SK-N-SH treated with all-trans-retinoic acid at 6 μM for 48 hours (cell line): ENCODE measurements around the gene NFYA.

ENCODE experiments used
- ATAC-seq: fragments of 200-7000 bp; cut with Tn5 transposase; 3 replicates; pipeline ENCODE4 v1.9.1; 2020; ENCODE audit warnings: mild to moderate bottlenecking, moderate library complexity
- ARNTL ChIP-seq: fragments of 450-650 bp; formaldehyde crosslinking; IDR thresholded peaks from 2 replicates; pipeline ENCODE4 v1.5.0; 2020; ENCODE audit warnings: low read depth, mild to moderate bottlenecking, moderate library complexity, borderline replicate concordance
- BACH2 ChIP-seq: fragments of 250-450 bp; sonication (Bioruptor Pico); IDR thresholded peaks from 2 replicates; pipeline ENCODE4 v1.9.0; 2021; ENCODE audit warnings: mild to moderate bottlenecking, borderline replicate concordance
- CSDC2 ChIP-seq: fragments of 250-450 bp; sonication (Bioruptor Pico); IDR thresholded peaks from 2 replicates; pipeline ENCODE4 v1.5.0; 2020; ENCODE audit warnings: mild to moderate bottlenecking, moderate library complexity
- CSRNP3 ChIP-seq: fragments of 250-450 bp; sonication (Bioruptor Pico); IDR thresholded peaks from 2 replicates; pipeline ENCODE4 v1.5.1; 2021; ENCODE audit warnings: mild to moderate bottlenecking, moderate library complexity
- ESRRG ChIP-seq: fragments of 250-450 bp; sonication (Bioruptor Pico); IDR thresholded peaks from 2 replicates; pipeline ENCODE4 v1.6.1; 2021; ENCODE audit warnings: mild to moderate bottlenecking
- GLIS3 ChIP-seq: fragments of 250-450 bp; sonication (Bioruptor Pico); IDR thresholded peaks from 2 replicates; pipeline ENCODE4 v1.5.0; 2020; ENCODE audit warnings: mild to moderate bottlenecking, moderate library complexity
- OSR1 ChIP-seq: fragments of 250-450 bp; sonication (Bioruptor Pico); IDR thresholded peaks from 2 replicates; pipeline ENCODE4 v1.8.0; 2022; ENCODE audit warnings: moderate library complexity, mild to moderate bottlenecking, inconsistent platforms
- PATZ1 ChIP-seq: fragments of 250-450 bp; sonication (Bioruptor Pico); IDR thresholded peaks from 2 replicates; pipeline ENCODE4 v1.8.0; 2020; ENCODE audit warnings: mild to moderate bottlenecking, moderate library complexity, borderline replicate concordance
- PPARA ChIP-seq: fragments of 250-450 bp; sonication (Bioruptor Pico); IDR thresholded peaks from 2 replicates; pipeline ENCODE4 v1.5.0; 2020; ENCODE audit warnings: mild to moderate bottlenecking, borderline replicate concordance
- RARB ChIP-seq: fragments of 250-450 bp; sonication (Bioruptor Pico); IDR thresholded peaks from 2 replicates; pipeline ENCODE4 v1.8.0; 2021; ENCODE audit warnings: mild to moderate bottlenecking, moderate library complexity
- SNAI2 ChIP-seq: fragments of 250-450 bp; sonication (Bioruptor Pico); IDR thresholded peaks from 2 replicates; pipeline ENCODE4 v1.5.0; 2020; ENCODE audit warnings: mild to moderate bottlenecking, moderate library complexity
- TCF4 ChIP-seq: fragments of 250-450 bp; sonication (Bioruptor Pico); IDR thresholded peaks from 2 replicates; pipeline ENCODE4 v1.8.0; 2021; ENCODE audit warnings: mild to moderate bottlenecking, moderate library complexity, borderline replicate concordance
- TOX ChIP-seq: fragments of 250-450 bp; sonication (Bioruptor Pico); IDR thresholded peaks from 2 replicates; pipeline ENCODE4 v1.8.0; 2021; ENCODE audit warnings: mild to moderate bottlenecking, moderate library complexity, borderline replicate concordance
- ZC3H10 ChIP-seq: fragments of 250-450 bp; sonication (Bioruptor Pico); IDR thresholded peaks from 2 replicates; pipeline ENCODE4 v1.5.1; 2021; ENCODE audit warnings: mild to moderate bottlenecking, moderate library complexity
- ZFP3 ChIP-seq: fragments of 250-450 bp; sonication (Bioruptor Pico); IDR thresholded peaks from 2 replicates; pipeline ENCODE4 v1.5.0; 2020; ENCODE audit warnings: mild to moderate bottlenecking, moderate library complexity
- ZFP30 ChIP-seq: fragments of 450-650 bp; formaldehyde crosslinking; IDR thresholded peaks from 2 replicates; pipeline ENCODE4 v1.5.0; 2022; ENCODE audit warnings: mild to moderate bottlenecking, moderate library complexity
- ZNF565 ChIP-seq: fragments of 450-650 bp; formaldehyde crosslinking; conservative IDR thresholded peaks from 2 replicates; pipeline ENCODE4 v1.5.0; 2020; ENCODE audit warnings: low read depth, mild to moderate bottlenecking, moderate library complexity
- ZNF70 ChIP-seq: fragments of 450-650 bp; formaldehyde crosslinking; IDR thresholded peaks from 2 replicates; pipeline ENCODE4 v1.5.0; 2020; ENCODE audit warnings: mild to moderate bottlenecking, moderate library complexity
- ZNF8 ChIP-seq: fragments of 450-650 bp; formaldehyde crosslinking; IDR thresholded peaks from 2 replicates; pipeline ENCODE4 v1.5.0; 2020; ENCODE audit warnings: mild to moderate bottlenecking, moderate library complexity
- TF ChIP-seq, protein P1 (sequence below): fragments of 250-450 bp; sonication (Bioruptor Pico); IDR thresholded peaks from 2 replicates; pipeline ENCODE4 v1.8.0; 2021; ENCODE audit warnings: low read depth, mild to moderate bottlenecking, moderate library complexity, borderline replicate concordance
- TF ChIP-seq, protein P2 (sequence below): fragments of 250-450 bp; sonication (Bioruptor Pico); IDR thresholded peaks from 2 replicates; pipeline ENCODE4 v1.5.0; 2020; ENCODE audit warnings: mild to moderate bottlenecking, moderate library complexity

Gene NFYA

GRCh38 chr6:41072836-41073202, at the start of gene NFYA:
TSS of gene NFYA (plus strand) at chr6:41072974. CDS start at chr6:41079090, 6,116 bp downstream.
- peak; percentile 86 for ATAC-seq
- TF ChIP-seq, protein P1, sequence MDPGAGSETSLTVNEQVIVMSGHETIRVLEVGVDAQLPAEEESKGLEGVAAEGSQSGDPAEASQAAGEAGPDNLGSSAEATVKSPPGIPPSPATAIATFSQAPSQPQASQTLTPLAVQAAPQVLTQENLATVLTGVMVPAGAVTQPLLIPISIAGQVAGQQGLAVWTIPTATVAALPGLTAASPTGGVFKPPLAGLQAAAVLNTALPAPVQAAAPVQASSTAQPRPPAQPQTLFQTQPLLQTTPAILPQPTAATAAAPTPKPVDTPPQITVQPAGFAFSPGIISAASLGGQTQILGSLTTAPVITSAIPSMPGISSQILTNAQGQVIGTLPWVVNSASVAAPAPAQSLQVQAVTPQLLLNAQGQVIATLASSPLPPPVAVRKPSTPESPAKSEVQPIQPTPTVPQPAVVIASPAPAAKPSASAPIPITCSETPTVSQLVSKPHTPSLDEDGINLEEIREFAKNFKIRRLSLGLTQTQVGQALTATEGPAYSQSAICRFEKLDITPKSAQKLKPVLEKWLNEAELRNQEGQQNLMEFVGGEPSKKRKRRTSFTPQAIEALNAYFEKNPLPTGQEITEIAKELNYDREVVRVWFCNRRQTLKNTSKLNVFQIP (CRISPR knock-in tag) = no peak
- TF ChIP-seq ZNF8 (CRISPR knock-in tag) (peak; percentile 18; the same call in 1 of the 2 replicates), ARNTL (0 out of 2 replicates have a peak, but pooled peaks have one; percentile 18), ZNF565 (CRISPR knock-in tag) (no peak), CSDC2 (CRISPR knock-in tag) (0 out of 2 replicates have a peak, but pooled peaks have one; percentile 55), ZNF70 (CRISPR knock-in tag) (no peak), ZC3H10 (CRISPR knock-in tag) (no peak), TCF4 (no peak), SNAI2 (CRISPR knock-in tag) (0 out of 2 replicates have a peak, but pooled peaks have one; percentile 22), ZFP30 (CRISPR knock-in tag) (no peak), PPARA (CRISPR knock-in tag) (peak; percentile 84; the same call in 1 of the 2 replicates), OSR1 (no peak), BACH2 (CRISPR knock-in tag) (no peak)
- TF ChIP-seq, protein P2, sequence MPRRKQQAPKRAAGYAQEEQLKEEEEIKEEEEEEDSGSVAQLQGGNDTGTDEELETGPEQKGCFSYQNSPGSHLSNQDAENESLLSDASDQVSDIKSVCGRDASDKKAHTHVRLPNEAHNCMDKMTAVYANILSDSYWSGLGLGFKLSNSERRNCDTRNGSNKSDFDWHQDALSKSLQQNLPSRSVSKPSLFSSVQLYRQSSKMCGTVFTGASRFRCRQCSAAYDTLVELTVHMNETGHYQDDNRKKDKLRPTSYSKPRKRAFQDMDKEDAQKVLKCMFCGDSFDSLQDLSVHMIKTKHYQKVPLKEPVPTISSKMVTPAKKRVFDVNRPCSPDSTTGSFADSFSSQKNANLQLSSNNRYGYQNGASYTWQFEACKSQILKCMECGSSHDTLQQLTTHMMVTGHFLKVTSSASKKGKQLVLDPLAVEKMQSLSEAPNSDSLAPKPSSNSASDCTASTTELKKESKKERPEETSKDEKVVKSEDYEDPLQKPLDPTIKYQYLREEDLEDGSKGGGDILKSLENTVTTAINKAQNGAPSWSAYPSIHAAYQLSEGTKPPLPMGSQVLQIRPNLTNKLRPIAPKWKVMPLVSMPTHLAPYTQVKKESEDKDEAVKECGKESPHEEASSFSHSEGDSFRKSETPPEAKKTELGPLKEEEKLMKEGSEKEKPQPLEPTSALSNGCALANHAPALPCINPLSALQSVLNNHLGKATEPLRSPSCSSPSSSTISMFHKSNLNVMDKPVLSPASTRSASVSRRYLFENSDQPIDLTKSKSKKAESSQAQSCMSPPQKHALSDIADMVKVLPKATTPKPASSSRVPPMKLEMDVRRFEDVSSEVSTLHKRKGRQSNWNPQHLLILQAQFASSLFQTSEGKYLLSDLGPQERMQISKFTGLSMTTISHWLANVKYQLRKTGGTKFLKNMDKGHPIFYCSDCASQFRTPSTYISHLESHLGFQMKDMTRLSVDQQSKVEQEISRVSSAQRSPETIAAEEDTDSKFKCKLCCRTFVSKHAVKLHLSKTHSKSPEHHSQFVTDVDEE = 0 out of 2 replicates have a peak, but pooled peaks have one; percentile 33

- no peak for ATAC-seq
- TF ChIP-seq ARNTL = no peak
- TF ChIP-seq, protein P1 (CRISPR knock-in tag) = no peak
- TF ChIP-seq ESRRG (CRISPR knock-in tag) = no peak
- TF ChIP-seq ZNF70 (CRISPR knock-in tag) = no peak
- TF ChIP-seq TCF4 = no peak
- TF ChIP-seq, all 23 proteins: peak for 0
Observed at GRCh38 chr6:41023114-41023513, 49.7 kb upstream of the NFYA start.

- ATAC-seq = no peak
- no peak for TF ChIP-seq ZNF8 (CRISPR knock-in tag)
- TF ChIP-seq GLIS3 = no peak
- no peak for TF ChIP-seq ESRRG (CRISPR knock-in tag)
- TF ChIP-seq, protein P1 (CRISPR knock-in tag) = no peak
- no peak for TF ChIP-seq ZFP3 (CRISPR knock-in tag)
- TF ChIP-seq, protein P2 = no peak
- TF ChIP-seq RARB = no peak
- TF ChIP-seq TOX (CRISPR knock-in tag) = no peak
- no peak for TF ChIP-seq CSRNP3 (CRISPR knock-in tag)
- TF ChIP-seq OSR1 = no peak
- TF ChIP-seq BACH2 (CRISPR knock-in tag) = no peak
- TF ChIP-seq ARNTL = no peak
- no peak for TF ChIP-seq CSDC2 (CRISPR knock-in tag)
- no peak for TF ChIP-seq SNAI2 (CRISPR knock-in tag)
- TF ChIP-seq PPARA (CRISPR knock-in tag) = no peak
- TF ChIP-seq PATZ1 = no peak
- TF ChIP-seq ZNF565 (CRISPR knock-in tag) = no peak
Observed at GRCh38 chr6:41025966-41026530, 46.7 kb upstream of the NFYA start.
